ENCODE measurements around the gene SLC22A23. TPM values are rescaled to one million over a fixed set of nuclear protein-coding genes. Genes with fewer than 3 reads are reported as not detected.
A peak's percentile ranks its signal among the peaks of the same experiment; 100 is the strongest.

Gene SLC22A23
- total RNA-seq, 1 donor = 9.0 TPM

- DNase-seq (ENCODE audit: low read depth) = no peak
- no peak for TF ChIP-seq CTCF (IDR thresholded peaks at IDR 0.05; ENCODE audit: insufficient read depth, low read length)
- peak overlapping the region; percentile 13 for H3K4me3 ChIP-seq (ENCODE audit: low read depth, low read length)
These were observed 227.9 kb downstream of the SLC22A23 start for GRCh38 chr6:3228771-3229565.

- no peak overlapping the region for H3K4me3 ChIP-seq (ENCODE audit: low read depth, low read length)
- no peak for DNase-seq (ENCODE audit: low read depth)
- no peak for TF ChIP-seq CTCF (IDR thresholded peaks at IDR 0.05; ENCODE audit: insufficient read depth, low read length)
These were observed 228.7 kb downstream of the SLC22A23 start for GRCh38 chr6:3228046-3228671.

GRCh38 chr6:3227363-3228045 is 229.3 kb downstream of the SLC22A23 start, which contains the start of gene TUBB2B:
Gene TUBB2B (minus strand): TSS chr6:3227653. CDS start chr6:3227543, 110 bp downstream.
- TF ChIP-seq CTCF (IDR thresholded peaks at IDR 0.05; ENCODE audit: insufficient read depth, low read length) = no peak
- peak within 1 kb of the TSS; percentile 48 for H3K4me3 ChIP-seq (ENCODE audit: low read depth, low read length)
- DNase-seq (ENCODE audit: low read depth) = no peak

- H3K4me3 ChIP-seq (ENCODE audit: low read depth, low read length) = peak overlapping the region; percentile 48
- TF ChIP-seq CTCF (IDR thresholded peaks at IDR 0.05; ENCODE audit: insufficient read depth, low read length) = peak; percentile 0
- DNase-seq (ENCODE audit: low read depth) = no peak
These were observed 230.1 kb downstream of the SLC22A23 start for GRCh38 chr6:3226481-3227362.

- DNase-seq (ENCODE audit: low read depth) = no peak
- H3K4me3 ChIP-seq (ENCODE audit: low read depth, low read length) = no peak overlapping the region
- no peak for TF ChIP-seq CTCF (IDR thresholded peaks at IDR 0.05; ENCODE audit: insufficient read depth, low read length)
These were observed 230.8 kb downstream of the SLC22A23 start for GRCh38 chr6:3226042-3226441.

GRCh38 chr6:3222506-3223038 is 234.3 kb downstream of the SLC22A23 start:
- no peak for TF ChIP-seq CTCF (IDR thresholded peaks at IDR 0.05; ENCODE audit: insufficient read depth, low read length)
- DNase-seq (ENCODE audit: low read depth) = no peak
- H3K4me3 ChIP-seq (ENCODE audit: low read depth, low read length) = no peak overlapping the region

All from fibroblast of the aortic adventitia (primary cell).